Liver (tissue), 9 donors: Measurements from ENCODE around the gene MEIS2. TPM values are rescaled to one million over a fixed set of nuclear protein-coding genes. Genes with fewer than 3 reads are reported as not detected.

Experiments
- DNase-seq: peaks from one replicate; pipeline ENCODE4 v3.0.0-alpha.2; 2017; ENCODE audit warnings: low spot score
- H3K27ac ChIP-seq, 2 donors: one replicate each; pipeline ENCODE4 v1.7.0; 2013; ENCODE audit warnings: inconsistent platforms in 2 of 2, low read length in 2 of 2, control low read depth in 1 of 2, low read depth in 1 of 2, mild to moderate bottlenecking in 1 of 2
- H3K27me3 ChIP-seq, 4 donors: one replicate each; pipeline versions ENCODE4 v1.6.1 to v1.7.0; 2013; ENCODE audit warnings: low read length in 3 of 4, inconsistent platforms in 1 of 4, mild to moderate bottlenecking in 1 of 4, moderate library complexity in 1 of 4; ENCODE audit not compliant: control insufficient read depth in 4 of 4, insufficient read depth in 4 of 4
- H3K36me3 ChIP-seq, 4 donors: one replicate each; pipeline versions ENCODE4 v1.6.1 to v1.7.0; 2013; ENCODE audit warnings: low read length in 3 of 4, mild to moderate bottlenecking in 3 of 4, low read depth in 1 of 4, moderate library complexity in 1 of 4; ENCODE audit not compliant: control insufficient read depth in 4 of 4, insufficient read depth in 3 of 4
- H3K4me1 ChIP-seq, 4 donors: one replicate each; pipeline versions ENCODE4 v1.6.1 to v1.7.0; 2013; ENCODE audit warnings: low read length in 3 of 4, mild to moderate bottlenecking in 3 of 4, moderate library complexity in 1 of 4; ENCODE audit not compliant: control insufficient read depth in 4 of 4, insufficient read depth in 4 of 4
- H3K4me3 ChIP-seq, 3 donors: one replicate each; pipeline versions ENCODE4 v1.6.1 to v1.7.0; 2013; ENCODE audit warnings: low read length in 3 of 3, control low read depth in 1 of 3, low read depth in 1 of 3, mild to moderate bottlenecking in 1 of 3
- H3K9ac ChIP-seq, 2 donors: one replicate each; pipeline ENCODE4 v1.7.0; 2013; ENCODE audit warnings: low read length in 2 of 2, mild to moderate bottlenecking in 2 of 2, moderate library complexity in 2 of 2, control low read depth in 1 of 2, low read depth in 1 of 2
- H3K9me3 ChIP-seq, 4 donors: one replicate each; pipeline versions ENCODE4 v1.6.1 to v1.7.0; 2013; ENCODE audit warnings: low read length in 3 of 4; ENCODE audit not compliant: control insufficient read depth in 4 of 4
- FOXA1 ChIP-seq: IDR thresholded peaks from 2 replicates; pipeline ENCODE4 v1.6.1; 2016; ENCODE audit warnings: antibody characterized with exemption
- FOXA2 ChIP-seq: IDR thresholded peaks from 2 replicates; pipeline ENCODE4 v1.6.1; 2016; ENCODE audit warnings: antibody characterized with exemption
- GABPA ChIP-seq, 2 donors: IDR thresholded peaks in 1 of 2; conservative IDR thresholded peaks in 1 of 2; 2 replicates each; pipeline ENCODE4 v1.6.1; 2016; ENCODE audit warnings: antibody characterized with exemption in 2 of 2, mild to moderate bottlenecking in 1 of 2, moderate library complexity in 1 of 2
- NR2F2 ChIP-seq: IDR thresholded peaks from 2 replicates; pipeline ENCODE4 v1.6.1; 2016; ENCODE audit warnings: antibody characterized with exemption
- RAD21 ChIP-seq, 2 donors: IDR thresholded peaks; 2 replicates each; pipeline ENCODE4 v1.6.1; 2016; ENCODE audit warnings: antibody characterized with exemption in 2 of 2, mild to moderate bottlenecking in 2 of 2
- RXRA ChIP-seq, 2 donors: IDR thresholded peaks; 2 replicates each; pipeline ENCODE4 v1.6.1; 2017 to 2018; ENCODE audit warnings: antibody characterized with exemption in 2 of 2, mild to moderate bottlenecking in 1 of 2
- SP1 ChIP-seq: IDR thresholded peaks from 2 replicates; pipeline ENCODE4 v1.6.1; 2018; ENCODE audit warnings: antibody characterized with exemption, mild to moderate bottlenecking
- TAF1 ChIP-seq: conservative IDR thresholded peaks from 2 replicates; pipeline ENCODE4 v1.6.1; 2016; ENCODE audit warnings: antibody characterized with exemption, mild to moderate bottlenecking
- YY1 ChIP-seq: IDR thresholded peaks from 2 replicates; pipeline ENCODE4 v1.6.1; 2016; ENCODE audit warnings: antibody characterized with exemption, mild to moderate bottlenecking
- WGBS: extraction: QIAGEN DNeasy Blood & Tissue Kit; methylation state at CpG from one replicate; pipeline ENCODE4 v1.1.7; 2013; 5-methylcytosine and 5-hydroxymethylcytosine counted together
- polyA plus RNA-seq, 2 donors: library from polyadenylated mRNA; stranded (reverse) in 1 of 2; unstranded in 1 of 2; fragments of 200-250 nt in 1 of 2; fragments of >200 nt in 1 of 2; fragmentation: Nextera tagmentation in 1 of 2; extraction: Ambion mirVana in 1 of 2; gene quantifications; one replicate each; pipeline versions ENCODE4 v1.2.1 to v1.2.3, GENCODE V29; 2013 to 2015
- total RNA-seq, 2 donors: library from RNA; depleted of rRNA; stranded (reverse); fragments of >200 nt; gene quantifications; one replicate each; pipeline ENCODE4 v1.2.3, GENCODE V29; 2014
- TF ChIP-seq, protein P1 (sequence below): fragments of 150-350 bp; IDR thresholded peaks from 2 replicates; pipeline ENCODE4 v1.5.1; 2017; ENCODE audit warnings: improper control_type of control experiment, low read depth, low read length; ENCODE audit not compliant: missing input control
- TF ChIP-seq, protein P2 (sequence below): IDR thresholded peaks from 2 replicates; pipeline ENCODE4 v1.6.1; 2016; ENCODE audit warnings: antibody characterized with exemption
- TF ChIP-seq, protein P3 (sequence below): IDR thresholded peaks from 2 replicates; pipeline ENCODE4 v1.6.1; 2016; ENCODE audit warnings: antibody characterized with exemption
- TF ChIP-seq, protein P4 (sequence below): IDR thresholded peaks from 2 replicates; pipeline ENCODE4 v1.6.1; 2016; ENCODE audit warnings: antibody characterized with exemption
- donor health status: healthy.
- donor health status: healthy.
- donor health status: healthy.
- donor health status: healthy.
- donor health status: healthy.

MEIS2 gene
- total and polyA plus RNA-seq, 4 donors, result 3.9 to 12.6 (median 7.6) TPM

DNA sequence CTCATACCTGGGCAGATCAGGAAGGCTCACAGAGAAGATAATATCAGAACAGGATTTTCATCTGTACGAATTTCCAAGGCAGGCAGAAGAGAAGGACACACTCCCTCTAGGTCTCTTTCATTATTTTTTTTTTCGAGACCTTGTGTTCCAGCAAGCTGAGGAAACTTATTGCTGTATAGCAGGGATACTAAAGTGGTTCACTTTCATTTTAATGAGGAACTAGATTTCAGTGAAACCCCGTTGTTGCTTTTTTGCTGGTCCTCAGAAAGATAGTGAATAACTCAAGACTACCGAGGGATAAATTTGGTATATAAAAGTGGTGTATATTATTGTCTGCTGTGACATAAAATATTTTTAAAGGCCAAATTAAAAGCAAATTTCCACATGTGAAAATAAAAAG is 24.6 kb downstream of the MEIS2 start (continued):
- TF ChIP-seq, protein P1, sequence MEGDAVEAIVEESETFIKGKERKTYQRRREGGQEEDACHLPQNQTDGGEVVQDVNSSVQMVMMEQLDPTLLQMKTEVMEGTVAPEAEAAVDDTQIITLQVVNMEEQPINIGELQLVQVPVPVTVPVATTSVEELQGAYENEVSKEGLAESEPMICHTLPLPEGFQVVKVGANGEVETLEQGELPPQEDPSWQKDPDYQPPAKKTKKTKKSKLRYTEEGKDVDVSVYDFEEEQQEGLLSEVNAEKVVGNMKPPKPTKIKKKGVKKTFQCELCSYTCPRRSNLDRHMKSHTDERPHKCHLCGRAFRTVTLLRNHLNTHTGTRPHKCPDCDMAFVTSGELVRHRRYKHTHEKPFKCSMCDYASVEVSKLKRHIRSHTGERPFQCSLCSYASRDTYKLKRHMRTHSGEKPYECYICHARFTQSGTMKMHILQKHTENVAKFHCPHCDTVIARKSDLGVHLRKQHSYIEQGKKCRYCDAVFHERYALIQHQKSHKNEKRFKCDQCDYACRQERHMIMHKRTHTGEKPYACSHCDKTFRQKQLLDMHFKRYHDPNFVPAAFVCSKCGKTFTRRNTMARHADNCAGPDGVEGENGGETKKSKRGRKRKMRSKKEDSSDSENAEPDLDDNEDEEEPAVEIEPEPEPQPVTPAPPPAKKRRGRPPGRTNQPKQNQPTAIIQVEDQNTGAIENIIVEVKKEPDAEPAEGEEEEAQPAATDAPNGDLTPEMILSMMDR, result no peak
- TF ChIP-seq, protein P2, sequence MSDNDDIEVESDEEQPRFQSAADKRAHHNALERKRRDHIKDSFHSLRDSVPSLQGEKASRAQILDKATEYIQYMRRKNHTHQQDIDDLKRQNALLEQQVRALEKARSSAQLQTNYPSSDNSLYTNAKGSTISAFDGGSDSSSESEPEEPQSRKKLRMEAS, result no peak
- TF ChIP-seq YY1 (no peak), FOXA1 (no peak), RXRA (IDR thresholded peaks at IDR 0.05) (no peak)

DNA sequence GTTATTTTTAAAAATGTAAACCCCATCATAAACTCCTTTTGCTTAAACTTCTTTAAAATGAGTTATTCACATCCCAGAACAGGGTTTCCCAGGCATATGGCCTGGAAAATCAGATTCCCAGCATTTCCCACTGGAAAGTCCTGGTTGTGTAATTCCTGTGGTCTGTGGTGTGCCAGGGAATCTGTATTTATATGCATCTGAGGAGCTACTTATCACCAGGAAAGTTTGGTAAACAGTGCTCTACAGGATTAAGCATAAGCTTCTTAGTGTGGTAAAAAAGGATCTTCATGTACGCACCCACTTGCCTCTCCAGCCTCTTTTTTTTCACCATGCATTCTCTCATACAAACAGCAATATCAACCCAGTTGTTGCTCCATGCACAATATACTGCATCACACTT is 28.2 kb downstream of the MEIS2 start:
- no peak for TF ChIP-seq TAF1
- TF ChIP-seq, protein P3, sequence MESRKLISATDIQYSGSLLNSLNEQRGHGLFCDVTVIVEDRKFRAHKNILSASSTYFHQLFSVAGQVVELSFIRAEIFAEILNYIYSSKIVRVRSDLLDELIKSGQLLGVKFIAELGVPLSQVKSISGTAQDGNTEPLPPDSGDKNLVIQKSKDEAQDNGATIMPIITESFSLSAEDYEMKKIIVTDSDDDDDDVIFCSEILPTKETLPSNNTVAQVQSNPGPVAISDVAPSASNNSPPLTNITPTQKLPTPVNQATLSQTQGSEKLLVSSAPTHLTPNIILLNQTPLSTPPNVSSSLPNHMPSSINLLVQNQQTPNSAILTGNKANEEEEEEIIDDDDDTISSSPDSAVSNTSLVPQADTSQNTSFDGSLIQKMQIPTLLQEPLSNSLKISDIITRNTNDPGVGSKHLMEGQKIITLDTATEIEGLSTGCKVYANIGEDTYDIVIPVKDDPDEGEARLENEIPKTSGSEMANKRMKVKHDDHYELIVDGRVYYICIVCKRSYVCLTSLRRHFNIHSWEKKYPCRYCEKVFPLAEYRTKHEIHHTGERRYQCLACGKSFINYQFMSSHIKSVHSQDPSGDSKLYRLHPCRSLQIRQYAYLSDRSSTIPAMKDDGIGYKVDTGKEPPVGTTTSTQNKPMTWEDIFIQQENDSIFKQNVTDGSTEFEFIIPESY, result no peak
- no peaks in the 10 kb centered on the region for H3K27me3 ChIP-seq
- no peak overlapping the region for H3K4me3 ChIP-seq
- 98% methylated on average over 1 of the region's 1 CpG for WGBS
- no peak overlapping the region for H3K27ac ChIP-seq
- no peak for DNase-seq
- H3K9me3 ChIP-seq, result no peaks in the 10 kb centered on the region
- peaks cover 0 to 2% (median under 1%) of the 10 kb centered on the region in 4 donors for H3K36me3 ChIP-seq
- no peak overlapping the region for H3K9ac ChIP-seq
- no peaks in the 10 kb centered on the region for H3K4me1 ChIP-seq

DNA sequence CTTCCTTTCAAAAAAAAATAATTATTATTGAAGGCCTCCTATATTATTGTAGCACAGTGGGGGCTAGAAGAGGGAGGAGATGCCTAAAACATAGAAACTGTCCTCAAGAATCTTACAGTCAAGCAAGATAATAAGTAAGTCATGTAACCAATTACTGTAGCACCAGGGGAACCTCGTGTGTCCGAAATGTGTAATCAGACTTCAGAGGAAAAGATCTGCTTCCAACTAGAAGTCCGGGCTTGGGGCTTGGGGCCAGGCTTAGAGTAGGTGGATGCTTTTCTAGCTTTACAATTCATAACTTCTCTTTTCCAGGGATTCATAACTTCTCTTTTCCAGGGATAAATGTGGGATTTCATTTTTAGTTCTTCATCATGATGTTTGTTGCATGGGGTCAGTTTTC is 29.2 kb downstream of the MEIS2 start:
- H3K9ac ChIP-seq, result no peak overlapping the region
- no peaks in the 10 kb centered on the region for H3K4me1 ChIP-seq
- H3K4me3 ChIP-seq, result no peak overlapping the region
- TF ChIP-seq, protein P2, result no peak
- no peak for TF ChIP-seq SP1
- TF ChIP-seq, protein P3, result no peak
- TF ChIP-seq RAD21 (IDR thresholded peaks at IDR 0.05), result no peak
- TF ChIP-seq GABPA (IDR thresholded peaks at IDR 0.05 in 1 of 2, conservative IDR thresholded peaks at IDR 0.05 in 1 of 2), result no peak
- no peak for TF ChIP-seq FOXA2
- no peak for TF ChIP-seq RXRA (IDR thresholded peaks at IDR 0.05)
- TF ChIP-seq, protein P4, sequence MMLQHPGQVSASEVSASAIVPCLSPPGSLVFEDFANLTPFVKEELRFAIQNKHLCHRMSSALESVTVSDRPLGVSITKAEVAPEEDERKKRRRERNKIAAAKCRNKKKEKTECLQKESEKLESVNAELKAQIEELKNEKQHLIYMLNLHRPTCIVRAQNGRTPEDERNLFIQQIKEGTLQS, result no peak
- TF ChIP-seq NR2F2, result no peak
- H3K27ac ChIP-seq, result no peak overlapping the region
- H3K36me3 ChIP-seq, result peaks cover 0 to 2% (median under 1%) of the 10 kb centered on the region in 4 donors
- 86% methylated on average over 3 of the region's 3 CpGs for WGBS
- H3K9me3 ChIP-seq, result no peaks in the 10 kb centered on the region
- H3K27me3 ChIP-seq, result no peaks in the 10 kb centered on the region
- no peak for DNase-seq
